ENCODE data around the gene SUCLG2.

The SUCLG2 gene

GRCh38 chr3:67654099-67654843, at the start of gene SUCLG2:
Gene SUCLG2, minus strand, starts transcription at chr3:67654612. Its CDS starts 26 bp downstream, at chr3:67654586.
- peak; percentile 91 for DNase-seq

GRCh38 chr3:67700596-67700995, 46.2 kb upstream of the SUCLG2 start:
- DNase-seq = no peak

GRCh38 chr3:67699882-67700281, 45.5 kb upstream of the SUCLG2 start:
- DNase-seq = no peak

- no peak for DNase-seq
Observed at GRCh38 chr3:67692621-67693020, 38.2 kb upstream of the SUCLG2 start.

- no peak for DNase-seq
Observed at GRCh38 chr3:67691926-67692325, 37.5 kb upstream of the SUCLG2 start.

- no peak for DNase-seq
Observed at GRCh38 chr3:67691207-67691606, 36.8 kb upstream of the SUCLG2 start.

- DNase-seq = no peak
Observed at GRCh38 chr3:67689806-67690205, 35.4 kb upstream of the SUCLG2 start.

- DNase-seq = no peak
Observed at GRCh38 chr3:67688231-67688630, 33.8 kb upstream of the SUCLG2 start.

GRCh38 chr3:67686069-67686468, 31.7 kb upstream of the SUCLG2 start:
- DNase-seq = no peak

GRCh38 chr3:67685499-67685898, 31.1 kb upstream of the SUCLG2 start:
- no peak for DNase-seq

GRCh38 chr3:67684211-67684610, 29.8 kb upstream of the SUCLG2 start:
- no peak for DNase-seq

- no peak for DNase-seq
Observed at GRCh38 chr3:67683522-67683921, 29.1 kb upstream of the SUCLG2 start.

- DNase-seq = no peak
Observed at GRCh38 chr3:67678665-67679064, 24.3 kb upstream of the SUCLG2 start.

GRCh38 chr3:67674055-67674454, 19.6 kb upstream of the SUCLG2 start:
- DNase-seq = no peak

GRCh38 chr3:67662733-67663132, 8.3 kb upstream of the SUCLG2 start:
- no peak for DNase-seq

GRCh38 chr3:67661089-67661488, 6.7 kb upstream of the SUCLG2 start:
- DNase-seq = no peak

GRCh38 chr3:67657192-67657591, 2.8 kb upstream of the SUCLG2 start:
- no peak for DNase-seq

GRCh38 chr3:67656614-67657013, 2.2 kb upstream of the SUCLG2 start:
- no peak for DNase-seq

- DNase-seq = no peak
Observed at GRCh38 chr3:67655364-67656121, 1.1 kb upstream of the SUCLG2 start.

GRCh38 chr3:67654844-67655177, 399 bp upstream of the SUCLG2 start:
- no peak for DNase-seq

GRCh38 chr3:67653425-67654098, 850 bp downstream of the SUCLG2 start:
- peak; percentile 43 for DNase-seq

- no peak for DNase-seq
Observed at GRCh38 chr3:67650084-67650483, 4.3 kb downstream of the SUCLG2 start.

- DNase-seq = no peak
Observed at GRCh38 chr3:67649681-67650080, 4.7 kb downstream of the SUCLG2 start.

- DNase-seq = peak; percentile 65
Observed at GRCh38 chr3:67648701-67649100, 5.7 kb downstream of the SUCLG2 start.
